ENCODE results near the gene ZNF853.

The ZNF853 gene

DNA sequence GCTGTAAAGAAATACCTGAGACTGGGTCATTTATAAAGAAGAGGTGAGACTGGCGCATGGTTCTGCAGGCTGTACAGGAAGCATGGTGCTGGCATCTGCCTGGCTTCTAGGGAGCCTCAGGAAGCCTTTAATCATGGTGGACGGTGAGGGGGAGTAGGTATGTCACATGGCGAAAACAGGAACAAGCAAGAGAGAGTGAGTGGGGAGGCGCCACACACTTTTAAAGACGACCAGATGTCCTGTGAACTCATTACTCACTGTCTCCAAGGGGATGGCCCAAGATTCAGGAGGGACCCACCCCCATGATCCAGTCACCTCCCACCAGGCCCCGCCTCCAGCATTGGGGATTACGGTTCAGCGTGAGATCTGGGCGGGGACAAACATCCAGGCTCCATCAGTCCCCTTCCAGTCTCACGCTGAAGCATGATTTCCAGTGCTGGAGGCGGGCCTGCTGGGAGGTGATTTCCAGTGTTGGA, 24.9 kb downstream of the ZNF853 start:
- no peak for TF ChIP-seq GATA2 (IDR thresholded peaks at IDR 0.05; ENCODE audit: low read depth, low read length)
- no peak for TF ChIP-seq GATA3 (IDR thresholded peaks at IDR 0.05; ENCODE audit: low read depth, low read length)

DNA sequence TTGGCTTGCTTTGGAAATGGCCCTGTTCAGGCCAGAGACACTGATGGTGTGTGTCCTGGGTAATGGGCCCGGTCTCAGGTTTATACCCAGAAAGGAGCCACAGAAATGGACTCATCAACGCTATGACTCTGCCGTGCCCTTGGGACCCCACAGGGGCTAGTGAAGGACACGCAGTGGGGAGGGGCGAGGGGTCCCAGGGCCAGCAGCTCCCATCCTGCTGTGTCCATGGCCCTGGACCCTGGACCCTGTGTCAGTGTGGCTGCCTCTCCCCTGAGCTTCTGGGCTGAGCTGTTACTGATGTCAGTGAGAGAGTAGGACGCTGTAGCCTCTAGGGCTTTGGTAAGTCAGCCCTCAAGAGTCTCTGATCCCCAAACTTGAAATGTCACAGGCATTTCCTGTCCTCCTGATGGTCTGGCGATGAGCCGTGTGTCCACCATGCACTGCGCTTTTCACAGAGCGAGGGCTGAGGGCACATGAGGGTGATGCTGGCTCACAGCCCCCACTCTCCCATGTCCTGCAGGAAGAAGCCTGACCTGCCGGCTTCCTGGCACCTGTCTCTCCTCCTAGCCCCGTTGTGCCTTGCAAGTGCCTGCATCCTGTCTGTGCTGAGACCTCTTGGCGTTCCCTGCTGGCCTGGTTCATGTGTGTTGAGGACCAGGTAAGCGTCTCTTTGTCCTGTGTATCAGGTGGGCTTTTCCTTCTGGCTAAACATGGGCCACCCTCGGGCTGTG, 26.1 kb downstream of the ZNF853 start:
- TF ChIP-seq GATA2 (IDR thresholded peaks at IDR 0.05; ENCODE audit: low read depth, low read length), result no peak
- no peak for TF ChIP-seq GATA3 (IDR thresholded peaks at IDR 0.05; ENCODE audit: low read depth, low read length)

DNA sequence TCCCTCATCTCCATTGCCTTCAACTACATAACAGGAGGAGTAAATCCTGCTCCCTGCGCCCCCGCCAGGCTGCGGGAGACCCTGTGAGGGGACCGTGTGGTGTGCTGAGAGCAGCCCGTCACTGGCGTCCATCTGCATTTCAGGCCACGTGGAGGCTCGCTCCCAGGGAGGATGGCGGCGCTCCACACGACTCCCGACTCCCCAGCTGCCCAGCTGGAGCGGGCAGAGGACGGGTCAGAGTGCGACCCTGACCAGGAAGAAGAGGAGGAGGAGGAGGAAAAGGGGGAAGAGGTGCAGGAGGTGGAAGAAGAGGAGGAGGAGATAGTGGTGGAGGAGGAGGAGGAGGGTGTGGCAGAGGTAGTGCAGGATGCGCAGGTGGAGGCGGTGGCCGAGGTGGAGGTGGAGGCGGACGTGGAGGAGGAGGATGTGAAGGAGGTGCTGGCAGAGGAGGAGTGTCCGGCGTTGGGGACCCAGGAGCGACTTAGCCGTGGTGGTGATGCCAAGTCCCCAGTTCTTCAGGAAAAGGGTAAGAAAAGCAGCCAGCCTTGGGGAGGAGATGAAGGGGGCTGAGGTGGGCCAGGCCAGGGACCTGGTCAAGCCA, 26.9 kb downstream of the ZNF853 start:
- TF ChIP-seq GATA3 (IDR thresholded peaks at IDR 0.05; ENCODE audit: low read depth, low read length) (no peak), GATA2 (IDR thresholded peaks at IDR 0.05; ENCODE audit: low read depth, low read length) (no peak)

DNA sequence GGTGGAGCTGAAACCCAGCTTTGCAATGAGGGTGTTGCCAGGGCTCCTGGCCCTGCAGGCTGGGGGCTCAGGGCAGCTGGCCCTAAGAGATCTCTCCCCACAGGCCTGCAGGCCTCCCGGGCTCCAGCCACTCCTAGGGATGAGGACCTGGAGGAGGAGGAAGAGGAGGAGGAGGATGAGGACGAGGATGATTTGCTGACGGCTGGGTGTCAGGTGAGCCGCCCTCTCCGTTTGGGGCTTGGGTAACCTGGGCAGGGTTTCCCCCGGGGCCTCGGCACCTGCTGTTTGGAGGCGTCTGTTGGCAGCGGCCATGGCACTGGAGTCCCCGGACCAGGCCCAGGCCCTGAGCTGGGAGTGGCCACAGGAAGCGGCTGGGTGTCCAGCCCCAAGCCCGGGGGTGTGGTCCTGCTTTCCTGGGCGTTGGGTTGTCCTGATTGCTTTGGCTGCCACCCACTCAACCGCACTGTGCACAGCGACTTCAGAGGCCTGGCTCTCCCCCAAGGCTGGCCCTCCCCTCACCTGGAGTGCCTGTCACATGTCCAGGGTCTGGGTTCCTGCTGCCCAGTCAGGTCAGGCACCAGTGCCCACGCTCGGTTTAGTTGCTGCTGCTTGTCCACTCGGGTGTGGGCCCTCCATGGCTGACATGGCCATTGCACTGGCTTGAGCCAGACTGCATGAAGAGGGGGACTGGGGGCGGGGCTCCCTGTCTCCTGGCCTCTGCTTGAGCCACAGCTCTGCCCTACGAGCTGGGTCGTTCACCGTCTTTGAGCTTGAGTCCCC, 27.6 kb downstream of the ZNF853 start:
- TF ChIP-seq GATA2 (IDR thresholded peaks at IDR 0.05; ENCODE audit: low read depth, low read length) (no peak), GATA3 (IDR thresholded peaks at IDR 0.05; ENCODE audit: low read depth, low read length) (no peak)

DNA sequence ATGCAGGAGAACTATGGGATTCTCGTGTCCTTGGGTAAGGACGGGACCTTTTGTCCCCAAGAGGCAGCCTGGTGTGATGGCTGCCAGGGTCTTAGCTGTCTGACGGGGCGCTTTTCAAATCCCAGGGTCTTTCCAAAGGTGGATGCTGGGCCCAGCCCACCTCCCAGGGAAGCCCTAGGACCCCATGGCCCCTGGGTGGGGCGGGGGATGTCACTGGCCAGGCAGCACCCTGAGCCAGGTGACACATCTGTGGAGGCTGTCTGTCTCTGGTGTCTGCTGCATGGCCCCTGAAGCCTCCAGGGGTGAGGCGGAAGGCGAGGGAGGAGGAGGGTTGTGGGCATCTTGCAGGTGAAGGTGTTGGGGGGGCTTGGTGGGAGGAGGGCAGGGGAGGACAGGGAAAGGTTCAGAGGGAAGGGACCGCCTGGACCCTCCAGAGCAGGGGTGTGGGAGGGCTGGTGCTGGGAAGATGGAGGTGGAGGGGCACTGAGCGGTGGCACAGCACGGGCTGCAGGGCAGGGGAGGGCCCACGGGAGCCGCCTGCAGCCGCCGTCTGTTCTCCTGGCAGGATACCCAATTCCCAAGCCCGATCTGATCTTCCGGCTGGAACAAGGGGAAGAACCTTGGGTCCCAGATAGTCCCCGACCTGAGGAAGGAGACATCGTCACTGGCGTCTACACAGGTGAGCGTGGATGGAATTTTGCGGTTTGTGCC, 28.7 kb downstream of the ZNF853 start:
- TF ChIP-seq GATA2 (IDR thresholded peaks at IDR 0.05; ENCODE audit: low read depth, low read length), result no peak
- no peak for TF ChIP-seq GATA3 (IDR thresholded peaks at IDR 0.05; ENCODE audit: low read depth, low read length)

DNA sequence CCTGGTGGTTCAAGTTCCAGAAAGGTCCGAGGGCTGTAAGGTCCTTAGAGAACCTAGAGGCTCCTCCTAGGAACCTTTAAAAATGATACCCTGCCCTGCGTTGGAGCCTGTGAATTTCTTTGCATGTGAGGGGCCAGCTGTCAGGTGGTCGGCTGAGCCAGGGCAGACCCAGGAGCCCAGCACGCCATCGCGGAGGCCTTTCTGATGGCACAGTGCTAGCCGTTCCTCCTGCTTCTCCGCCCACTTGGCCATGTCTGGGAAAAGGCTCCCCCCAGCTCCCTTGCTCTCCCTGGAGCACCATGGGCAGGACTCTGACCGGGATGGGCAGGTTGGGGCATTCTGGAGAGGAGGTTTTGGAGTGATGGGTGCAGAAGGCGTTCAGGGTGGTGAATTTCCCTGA, 29.3 kb downstream of the ZNF853 start:
- TF ChIP-seq GATA3 (IDR thresholded peaks at IDR 0.05; ENCODE audit: low read depth, low read length) (no peak), GATA2 (IDR thresholded peaks at IDR 0.05; ENCODE audit: low read depth, low read length) (no peak)

DNA sequence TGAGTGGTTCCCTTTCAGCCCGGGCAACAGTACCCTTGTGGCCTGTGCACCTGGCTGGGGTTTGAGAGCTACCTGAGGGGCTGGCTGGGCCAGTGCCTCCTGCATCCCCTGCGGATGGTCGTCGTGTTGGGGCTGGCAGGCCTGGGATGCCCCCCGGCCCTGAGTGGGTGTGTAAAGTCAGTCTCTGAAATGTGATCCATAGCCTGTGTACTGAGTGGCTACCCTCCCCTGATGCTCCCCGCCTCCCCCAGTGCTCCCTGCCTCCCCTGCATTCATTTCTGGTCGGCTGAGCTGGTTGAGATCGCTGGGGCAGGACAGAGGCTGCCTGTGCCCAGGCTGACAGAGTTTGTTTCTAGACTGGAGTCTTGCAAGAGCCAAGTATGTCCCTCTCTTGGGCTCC, 31.1 kb downstream of the ZNF853 start:
- no peak for TF ChIP-seq GATA2 (IDR thresholded peaks at IDR 0.05; ENCODE audit: low read depth, low read length)
- TF ChIP-seq GATA3 (IDR thresholded peaks at IDR 0.05; ENCODE audit: low read depth, low read length), result no peak

DNA sequence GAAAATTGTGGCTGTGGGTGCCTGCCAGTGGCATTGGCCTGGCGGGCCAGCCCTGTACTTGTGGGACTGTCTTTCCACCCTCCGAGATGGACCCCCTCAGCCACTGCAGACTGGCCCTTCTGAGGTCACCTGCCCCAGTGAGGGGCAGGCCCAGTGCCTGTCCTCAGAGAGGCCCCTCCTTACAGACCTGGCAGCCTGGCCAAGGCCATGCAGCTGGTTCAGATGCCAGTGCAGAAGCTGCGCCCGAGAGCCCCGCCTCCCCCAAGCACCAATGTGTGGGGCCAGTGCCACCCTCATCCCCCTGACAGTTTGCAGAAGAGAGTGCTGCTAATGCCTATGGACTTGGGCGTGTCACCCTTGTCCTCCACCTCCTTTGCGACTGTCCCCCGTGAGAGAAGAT, 31.7 kb downstream of the ZNF853 start:
- no peak for TF ChIP-seq GATA3 (IDR thresholded peaks at IDR 0.05; ENCODE audit: low read depth, low read length)
- no peak for TF ChIP-seq GATA2 (IDR thresholded peaks at IDR 0.05; ENCODE audit: low read depth, low read length)

DNA sequence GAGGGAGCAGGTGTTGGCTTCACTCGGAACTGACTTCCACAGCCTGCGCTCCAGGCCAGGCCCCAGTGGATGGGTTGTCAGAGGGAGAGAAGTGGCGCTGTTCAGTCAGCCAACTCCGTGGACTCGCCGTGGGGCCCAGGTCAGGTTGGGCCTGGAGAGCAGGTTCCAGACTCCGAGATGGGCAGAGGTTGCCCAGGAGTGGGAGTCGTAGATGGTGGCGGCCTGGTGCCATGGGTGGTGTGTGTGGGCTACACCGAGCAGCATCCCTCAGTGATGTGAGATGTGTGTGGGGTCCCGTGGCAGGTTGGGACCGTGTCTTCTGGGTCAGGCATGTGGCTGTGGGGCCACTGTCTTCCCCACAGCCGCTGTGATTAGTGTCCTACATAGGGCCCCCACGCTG, 32.1 kb downstream of the ZNF853 start:
- TF ChIP-seq GATA3 (IDR thresholded peaks at IDR 0.05; ENCODE audit: low read depth, low read length), result no peak
- TF ChIP-seq GATA2 (IDR thresholded peaks at IDR 0.05; ENCODE audit: low read depth, low read length), result no peak

DNA sequence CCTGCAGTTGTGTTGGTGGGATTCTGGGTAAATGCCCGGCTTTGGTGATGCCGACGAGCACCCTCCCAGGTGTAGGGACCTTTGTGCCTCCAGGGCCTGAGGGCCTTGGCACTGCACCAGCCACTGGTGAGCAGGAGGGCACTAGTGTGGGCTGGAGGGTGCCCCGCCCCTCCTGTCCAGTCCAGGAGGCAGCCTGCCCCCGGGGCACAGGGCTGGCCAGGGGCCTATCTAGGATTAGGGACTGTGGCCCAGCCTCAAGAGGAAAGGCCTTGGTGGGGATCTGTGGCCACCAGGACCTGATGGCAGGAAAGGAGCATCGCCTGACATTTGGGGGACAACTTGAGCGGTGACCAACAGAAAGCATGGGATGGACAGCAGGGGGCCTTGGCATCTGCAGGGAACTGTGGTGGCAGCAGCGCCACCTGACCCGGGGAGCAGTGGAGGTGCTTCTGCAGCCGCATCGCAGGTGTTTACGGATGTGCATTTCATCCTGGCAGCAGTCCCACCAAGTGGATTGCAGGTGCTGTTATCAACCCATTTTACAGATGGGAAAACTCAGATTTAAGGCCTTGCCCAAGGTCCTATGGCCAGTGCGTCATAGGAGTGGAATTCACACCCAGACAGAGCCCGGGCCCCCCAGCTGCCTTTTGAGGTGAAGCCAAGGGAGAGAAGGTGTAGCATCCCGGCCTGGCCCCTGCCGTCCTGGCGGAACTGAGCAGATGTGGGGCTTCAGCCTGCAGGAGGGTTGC, 32.8 kb downstream of the ZNF853 start:
- TF ChIP-seq GATA2 (IDR thresholded peaks at IDR 0.05; ENCODE audit: low read depth, low read length) (no peak), GATA3 (IDR thresholded peaks at IDR 0.05; ENCODE audit: low read depth, low read length) (no peak)

DNA sequence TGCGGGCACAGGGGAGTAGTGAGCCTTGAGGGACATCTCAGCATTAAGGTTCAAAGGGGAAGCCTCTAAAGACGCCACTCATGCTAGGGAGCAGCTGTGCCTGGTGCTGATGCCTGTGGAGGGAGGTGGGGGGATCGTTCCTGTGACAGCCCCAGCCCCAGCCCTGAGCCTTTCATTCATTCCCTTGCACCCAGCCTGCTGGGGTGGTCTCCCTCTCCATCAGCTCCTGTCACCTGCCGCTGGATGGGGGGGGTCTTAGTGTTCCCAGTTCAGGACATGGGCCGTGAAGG, 33.4 kb downstream of the ZNF853 start:
- TF ChIP-seq GATA3 (IDR thresholded peaks at IDR 0.05; ENCODE audit: low read depth, low read length), result no peak
- TF ChIP-seq GATA2 (IDR thresholded peaks at IDR 0.05; ENCODE audit: low read depth, low read length), result no peak

DNA sequence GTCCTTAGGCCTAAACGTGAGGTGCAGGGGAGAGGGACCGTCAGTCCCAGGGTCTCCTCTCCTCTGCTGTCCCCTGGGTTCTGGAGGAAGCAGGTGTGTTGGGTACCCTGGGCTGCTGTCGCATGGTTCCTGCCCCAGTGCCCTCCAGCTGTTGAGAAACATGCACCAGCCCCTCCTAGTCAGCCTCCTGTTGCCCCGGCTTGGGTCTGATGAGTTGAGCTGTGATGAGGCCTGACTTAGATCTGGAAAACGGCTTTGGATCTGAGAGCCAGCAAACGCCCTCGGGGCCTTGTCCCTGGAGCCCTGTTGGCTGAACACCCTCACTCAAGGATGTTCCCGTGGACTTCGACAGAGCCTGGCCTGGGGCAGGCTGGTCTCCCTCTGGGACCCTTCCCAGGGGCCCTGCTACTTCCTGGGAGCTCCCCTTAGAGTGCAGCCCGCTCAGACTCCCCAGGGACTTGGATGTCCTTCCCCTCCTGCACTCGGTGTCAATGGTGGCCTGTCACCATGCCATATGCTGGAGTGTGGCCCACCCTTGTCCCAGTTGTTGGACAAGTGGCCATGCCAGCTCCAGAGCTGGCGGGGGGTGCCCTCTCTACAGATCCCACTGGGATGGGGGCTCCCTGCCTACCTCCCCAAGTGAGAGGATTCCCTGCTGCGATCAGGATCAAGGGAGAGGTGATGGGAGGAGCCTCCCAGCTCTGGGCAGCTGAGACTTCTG, 34.0 kb downstream of the ZNF853 start:
- TF ChIP-seq GATA3 (IDR thresholded peaks at IDR 0.05; ENCODE audit: low read depth, low read length) (no peak), GATA2 (IDR thresholded peaks at IDR 0.05; ENCODE audit: low read depth, low read length) (no peak)

DNA sequence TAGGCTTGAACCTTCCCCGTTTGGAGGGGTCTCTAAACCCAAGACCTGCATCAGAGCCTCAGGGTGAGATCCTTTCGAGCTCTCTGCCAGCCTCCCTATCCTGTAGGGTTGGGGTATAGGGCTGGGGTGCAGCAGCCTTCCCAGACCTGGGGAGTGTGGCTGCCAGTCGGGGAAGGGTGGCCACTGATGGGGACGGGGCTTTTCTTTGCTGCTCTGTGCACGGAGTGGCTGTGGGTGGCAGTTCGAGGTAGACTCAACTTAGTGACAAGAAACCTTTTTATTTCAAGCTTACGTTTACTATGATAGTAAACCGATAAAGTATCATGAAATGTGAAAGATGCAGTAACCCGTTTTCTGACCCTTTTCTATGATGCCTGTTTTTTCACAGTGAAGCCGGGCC, 34.7 kb downstream of the ZNF853 start:
- TF ChIP-seq GATA2 (IDR thresholded peaks at IDR 0.05; ENCODE audit: low read depth, low read length) (no peak), GATA3 (IDR thresholded peaks at IDR 0.05; ENCODE audit: low read depth, low read length) (no peak)
